Retinal pigment epithelial cell (primary cell): ENCODE data around the gene SBK1.
"Not testable (repeated sequence)": the region's sequence is repeated elsewhere in the genome, so short reads cannot be mapped to it uniquely, and the experiment has no call there.

Source experiments
- DNase-seq: peaks from one replicate; pipeline ENCODE4 v3.0.0-alpha.2; 2010; ENCODE audit warnings: low read depth
- H3K4me3 ChIP-seq: 2 replicates; pipeline ENCODE4 v1.5.1; 2011; ENCODE audit warnings: mild to moderate bottlenecking, low read length, control low read depth, moderate library complexity
- TF ChIP-seq, protein P1 (sequence below): conservative IDR thresholded peaks from 2 replicates; pipeline ENCODE4 v1.5.1; 2011; ENCODE audit warnings: low read depth, low read length, control low read depth, inconsistent platforms

SBK1 gene

DNA sequence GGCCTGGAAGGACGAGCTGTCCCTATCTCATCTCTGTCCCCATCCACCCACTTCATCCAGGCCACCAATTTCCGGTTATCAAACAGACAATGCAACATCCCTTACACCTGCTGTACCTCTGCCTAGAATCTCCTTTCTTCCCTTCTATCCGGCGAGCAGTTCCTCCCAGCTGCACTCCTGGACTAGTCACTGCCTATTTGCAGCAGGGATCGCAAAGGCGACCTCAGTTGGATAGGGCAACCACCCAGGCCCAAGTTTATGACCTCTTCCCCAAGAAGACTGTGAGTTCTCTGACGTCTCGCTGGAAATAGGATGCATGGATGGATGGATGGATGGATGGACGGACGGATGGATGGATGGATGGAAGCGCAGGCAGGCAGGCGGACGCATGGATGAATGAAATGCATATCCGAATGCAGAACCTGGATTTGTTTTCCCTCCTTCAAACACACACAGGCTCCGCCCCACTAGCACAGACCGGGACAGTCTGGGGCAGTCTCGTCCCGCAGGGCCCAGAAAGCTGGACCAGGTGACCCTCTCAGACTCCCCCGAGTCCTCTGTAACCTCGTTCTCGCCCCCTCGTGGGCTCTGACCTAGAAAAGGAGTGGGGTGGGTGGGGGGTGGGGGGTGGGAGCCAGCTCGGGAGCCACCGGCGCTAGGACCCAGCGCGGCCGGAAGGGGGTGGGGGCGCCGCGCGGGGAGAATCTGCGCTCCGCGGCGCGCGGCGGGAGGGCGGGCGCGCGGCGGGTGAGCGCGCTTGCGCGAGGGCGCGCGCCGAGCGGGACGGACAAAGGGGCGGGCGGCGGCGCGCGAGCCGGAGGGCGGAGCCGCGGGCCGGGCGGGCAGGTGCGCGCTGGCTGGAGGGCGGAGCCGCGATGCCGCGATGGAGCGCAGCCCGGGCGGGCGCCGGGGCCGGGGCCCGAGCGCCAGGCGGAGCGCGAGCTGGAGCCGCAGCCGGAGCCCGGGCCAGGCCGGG is at the start of gene SBK1:
Gene SBK1 (plus strand): TSS at position 875 of the 976 bp plus-strand sequence. CDS start 24,867 bp downstream, outside the sequence.
- TF ChIP-seq, protein P1, sequence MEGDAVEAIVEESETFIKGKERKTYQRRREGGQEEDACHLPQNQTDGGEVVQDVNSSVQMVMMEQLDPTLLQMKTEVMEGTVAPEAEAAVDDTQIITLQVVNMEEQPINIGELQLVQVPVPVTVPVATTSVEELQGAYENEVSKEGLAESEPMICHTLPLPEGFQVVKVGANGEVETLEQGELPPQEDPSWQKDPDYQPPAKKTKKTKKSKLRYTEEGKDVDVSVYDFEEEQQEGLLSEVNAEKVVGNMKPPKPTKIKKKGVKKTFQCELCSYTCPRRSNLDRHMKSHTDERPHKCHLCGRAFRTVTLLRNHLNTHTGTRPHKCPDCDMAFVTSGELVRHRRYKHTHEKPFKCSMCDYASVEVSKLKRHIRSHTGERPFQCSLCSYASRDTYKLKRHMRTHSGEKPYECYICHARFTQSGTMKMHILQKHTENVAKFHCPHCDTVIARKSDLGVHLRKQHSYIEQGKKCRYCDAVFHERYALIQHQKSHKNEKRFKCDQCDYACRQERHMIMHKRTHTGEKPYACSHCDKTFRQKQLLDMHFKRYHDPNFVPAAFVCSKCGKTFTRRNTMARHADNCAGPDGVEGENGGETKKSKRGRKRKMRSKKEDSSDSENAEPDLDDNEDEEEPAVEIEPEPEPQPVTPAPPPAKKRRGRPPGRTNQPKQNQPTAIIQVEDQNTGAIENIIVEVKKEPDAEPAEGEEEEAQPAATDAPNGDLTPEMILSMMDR, result no peak
- DNase-seq, result peak; percentile 25

DNA sequence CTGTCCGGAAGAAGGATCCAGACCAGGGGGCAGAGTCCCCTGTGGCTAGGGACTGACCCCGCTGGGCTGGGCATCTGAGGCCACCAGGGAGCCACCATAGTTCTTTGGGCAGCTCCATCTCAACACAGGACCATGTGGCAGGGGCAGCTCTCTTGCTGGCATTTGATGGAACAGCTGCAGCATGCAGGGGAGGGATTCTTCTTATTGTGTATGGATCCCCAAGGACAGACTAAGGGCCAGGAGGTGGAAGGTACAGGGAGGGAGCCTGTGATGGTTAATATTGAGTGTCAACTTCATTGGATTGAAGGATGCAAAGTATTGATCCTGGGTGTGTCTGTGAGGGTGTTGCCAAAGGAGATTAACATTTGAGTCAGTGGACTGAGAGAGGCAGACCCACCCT is 42.8 kb upstream of the SBK1 start:
- H3K4me3 ChIP-seq, DNase-seq: not testable (repeated sequence)

More for the DNA sequence above, at the start of gene SBK1:
- peak within 1 kb of the TSS; percentile 69 for H3K4me3 ChIP-seq

DNA sequence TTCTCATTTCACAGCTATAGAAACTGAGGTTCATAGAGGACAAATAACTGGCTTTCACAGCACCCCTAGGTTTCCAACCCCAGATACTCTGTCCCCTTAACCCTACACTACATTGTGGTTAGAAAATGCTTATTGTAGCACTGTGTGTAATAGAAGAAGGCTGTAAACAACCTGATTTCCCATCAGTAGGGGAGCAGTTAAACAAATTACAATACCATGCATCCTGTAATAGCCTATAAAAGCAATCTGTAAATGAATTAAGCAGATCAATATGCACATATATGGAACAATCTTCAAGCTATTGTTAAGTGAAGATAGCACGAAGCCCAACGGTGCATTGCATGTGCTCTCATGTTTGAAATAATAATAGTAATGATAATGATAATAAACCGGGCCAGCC is 41.3 kb upstream of the SBK1 start:
- TF ChIP-seq, protein P1, result no peak
- DNase-seq, result no peak

DNA sequence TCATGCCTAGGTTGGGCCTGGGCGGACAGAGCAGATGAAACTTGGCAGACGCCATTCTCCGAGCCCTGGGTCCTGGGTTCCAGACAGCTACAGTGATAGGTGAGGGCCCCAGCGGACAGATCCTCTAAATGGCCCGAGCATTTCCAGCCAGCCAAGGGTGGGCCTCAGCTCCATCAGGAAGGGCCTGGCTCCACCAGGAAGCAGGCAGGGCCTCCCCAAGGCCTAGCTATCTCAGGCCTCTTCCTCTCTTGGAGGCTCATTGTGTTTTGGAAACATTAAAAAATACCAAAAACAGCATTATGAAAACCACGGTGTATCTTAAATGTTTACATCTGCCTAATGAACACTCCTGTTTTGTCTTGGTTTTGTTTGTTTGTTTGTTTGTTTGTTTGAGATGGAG is 38.2 kb upstream of the SBK1 start:
- DNase-seq, result no peak
- TF ChIP-seq, protein P1, result no peak
- H3K4me3 ChIP-seq, result no peak overlapping the region

More for the DNA sequence above, 41.3 kb upstream of the SBK1 start:
- no peak overlapping the region for H3K4me3 ChIP-seq

DNA sequence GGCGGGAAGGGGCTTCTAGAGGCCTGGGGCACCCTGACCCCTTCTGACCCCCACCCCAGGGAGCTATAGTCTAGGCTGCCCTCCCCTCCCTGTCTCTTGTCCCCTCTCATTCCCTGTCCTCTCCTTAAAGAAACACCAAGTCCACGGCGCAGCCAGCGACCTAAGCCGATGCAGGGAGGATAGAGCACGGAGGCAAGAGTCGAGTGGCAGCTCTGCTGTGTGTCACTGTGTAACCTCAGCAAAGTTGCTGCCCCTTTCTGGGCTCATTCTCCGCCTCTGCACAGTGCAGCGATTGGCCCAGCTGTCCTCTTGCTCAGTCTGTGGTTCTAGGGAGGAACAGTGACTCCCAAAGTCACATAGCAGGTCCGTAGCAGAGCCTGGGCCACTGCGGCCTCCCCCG is 36.5 kb upstream of the SBK1 start:
- no peak overlapping the region for H3K4me3 ChIP-seq
- DNase-seq, result no peak
- TF ChIP-seq, protein P1, result no peak

DNA sequence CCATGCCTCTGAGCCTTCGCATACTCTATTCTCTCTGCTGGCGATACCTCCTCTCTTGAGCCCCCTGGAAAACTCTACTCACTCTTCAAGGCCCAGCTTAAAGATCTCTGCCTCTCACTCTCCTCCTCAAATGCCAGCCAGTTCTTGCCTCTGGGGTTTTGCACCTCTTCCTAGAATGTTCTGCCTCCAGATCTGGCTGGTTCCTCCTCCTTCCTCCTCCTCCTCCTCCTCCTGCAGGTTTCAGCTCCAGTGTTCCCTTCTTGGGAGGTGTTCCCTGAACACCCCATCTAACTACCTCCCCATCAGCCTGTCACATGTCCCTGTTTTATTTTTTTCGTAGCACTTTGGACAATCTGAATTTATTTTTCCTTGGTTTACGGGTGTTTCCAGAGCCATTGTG is 35.1 kb upstream of the SBK1 start:
- DNase-seq, result no peak
- H3K4me3 ChIP-seq, result no peak overlapping the region
- TF ChIP-seq, protein P1, result no peak

DNA sequence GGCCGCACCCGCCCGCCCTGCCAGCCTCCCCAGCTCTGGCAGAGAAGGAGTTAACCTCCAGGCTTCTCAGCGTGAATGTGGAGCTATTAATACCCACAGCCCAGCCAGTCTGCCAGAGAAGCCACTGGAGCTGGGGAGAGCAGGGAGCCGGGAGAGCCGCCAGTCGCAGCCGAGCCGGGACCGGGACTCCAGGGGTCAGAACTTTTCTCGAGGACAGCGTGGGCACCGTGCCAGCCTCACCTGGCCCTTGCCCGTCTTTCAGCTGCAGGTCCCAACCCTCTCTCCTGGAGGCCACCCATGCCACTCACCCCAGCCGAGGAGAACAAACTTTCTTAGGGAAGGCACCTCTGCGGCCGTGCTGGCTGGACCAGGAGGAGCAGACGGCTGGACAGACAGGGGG is 33.8 kb upstream of the SBK1 start:
- peak; percentile 22 for DNase-seq
- H3K4me3 ChIP-seq, result peak overlapping the region; percentile 49
- TF ChIP-seq, protein P1, result no peak
